K562 (cell line): Measurements from ENCODE around the gene HOXB1. TPM values are rescaled to one million over a fixed set of nuclear protein-coding genes. Genes with fewer than 3 reads are reported as not detected.
A peak's percentile ranks its signal among the peaks of the same experiment; 100 is the strongest.

ENCODE experiments used
- ATAC-seq: fragments of 200-7000 bp; cut with Tn5 transposase; 3 replicates; pipeline ENCODE4 v1.9.1; 2020; ENCODE audit warnings: moderate library complexity
- BruUV-seq: library from RNA; stranded (reverse); fragments of 400-500 nt; replicated peaks from 2 replicates; lab custom pipeline; 2021; lab: Mats Ljungman, UMichigan
- CTCF ChIA-PET: fragments of 300-600 bp; formaldehyde crosslinking; extraction: SDS; loops from one replicate; lab custom pipeline; 2021; ENCODE audit warnings: low intra/inter-chr PET ratio; lab: Yijun Ruan, JAX
- POLR2A ChIA-PET: fragments of 300-600, 350-650 bp; sonication (Branson Sonifier 250); formaldehyde crosslinking; extraction: SDS; loops from one replicate; lab custom pipeline; 2021; ENCODE audit warnings: antibody characterized with exemption, inconsistent platforms; lab: Yijun Ruan, JAX
- DNase-seq, 4 experiments: peaks; one replicate each; pipeline versions ENCODE4 v3.0.0 to v3.0.0-alpha.2; 2011 to 2018; ENCODE audit warnings: low spot score in 3 of 4, mixed read lengths in 3 of 4; ENCODE audit errors: extremely low read depth in 1 of 4
- FAIRE-seq: peaks from 2 replicates; lab custom pipeline; 2011; peaks lifted over from hg19 to GRCh38; lab: Jason Lieb, UNC
- H2AFZ ChIP-seq: 2 replicates; pipeline ENCODE4 v1.6.0; 2011; ENCODE audit warnings: low read depth, low read length, control low read depth, inconsistent platforms
- H3K27ac ChIP-seq: fragments of 200-600 bp; 3 replicates; pipeline ENCODE4 v1.8.0; 2011; ENCODE audit warnings: low read depth, mild to moderate bottlenecking, control low read depth, inconsistent platforms, low read length, moderate library complexity, mixed read lengths; ENCODE audit errors: extremely low read depth
- H3K27me3 ChIP-seq, 2 experiments: fragments of 300-600 bp in 1 of 2; 2 replicates in 1 of 2; 3 replicates in 1 of 2; pipeline versions ENCODE4 v1.6.0 to v1.8.0; 2011; ENCODE audit warnings: inconsistent platforms in 2 of 2, low read length in 2 of 2, mild to moderate bottlenecking in 1 of 2, mixed read lengths in 1 of 2, moderate library complexity in 1 of 2; ENCODE audit not compliant: control insufficient read depth in 2 of 2, insufficient read depth in 2 of 2
- H3K36me3 ChIP-seq: fragments of 300-600 bp; 3 replicates; pipeline ENCODE4 v1.8.0; 2011; ENCODE audit warnings: mild to moderate bottlenecking, low read length, inconsistent platforms; ENCODE audit not compliant: control insufficient read depth, insufficient read depth
- H3K4me1 ChIP-seq, 2 experiments: fragments of 200-600 bp in 1 of 2; replicated peaks in 1 of 2; 2 replicates in 1 of 2; 3 replicates in 1 of 2; pipeline versions ENCODE4 v1.5.1 to v1.8.0; 2011; ENCODE audit warnings: inconsistent platforms in 2 of 2, low read length in 2 of 2, mild to moderate bottlenecking in 1 of 2, mixed read lengths in 1 of 2, moderate library complexity in 1 of 2; ENCODE audit not compliant: control insufficient read depth in 2 of 2, insufficient read depth in 2 of 2
- H3K4me2 ChIP-seq: 2 replicates; pipeline ENCODE4 v1.6.1; 2011; ENCODE audit warnings: low read length, control low read depth, inconsistent platforms, mixed read lengths; ENCODE audit not compliant: insufficient read depth
- H3K4me3 ChIP-seq: fragments of 200-600 bp; sonication (generic), shearing (Covaris generic); 2 replicates; pipeline ENCODE4 v1.5.1; 2016; ENCODE audit warnings: control low read depth, inconsistent platforms
- H3K79me2 ChIP-seq: fragments of 200-600 bp; 3 replicates; pipeline ENCODE4 v1.8.0; 2011; ENCODE audit warnings: low read length, inconsistent platforms; ENCODE audit not compliant: control insufficient read depth, insufficient read depth
- H3K9ac ChIP-seq, 2 experiments: 2 replicates each; pipeline versions ENCODE4 v1.6.0 to v1.6.1; 2011; ENCODE audit warnings: low read depth in 2 of 2, low read length in 2 of 2, control low read depth in 1 of 2, inconsistent platforms in 1 of 2, mild to moderate bottlenecking in 1 of 2, mixed read lengths in 1 of 2; ENCODE audit not compliant: insufficient read depth in 1 of 2
- H3K9me1 ChIP-seq: one replicate; pipeline ENCODE4 v1.6.0; 2011; ENCODE audit warnings: inconsistent platforms, mild to moderate bottlenecking, low read length, moderate library complexity; ENCODE audit not compliant: control insufficient read depth, insufficient read depth
- H3K9me3 ChIP-seq: replicated peaks from 2 replicates; pipeline ENCODE4 v1.5.1; 2011; ENCODE audit warnings: low read depth, low read length, inconsistent platforms; ENCODE audit not compliant: control insufficient read depth, insufficient read depth
- H4K20me1 ChIP-seq: replicated peaks from 2 replicates; pipeline ENCODE4 v1.6.1; 2011; ENCODE audit warnings: low read length, inconsistent platforms, mixed read lengths; ENCODE audit not compliant: control insufficient read depth, insufficient read depth
- MYNN ChIP-seq, 2 experiments: sonication (generic); formaldehyde crosslinking in 1 of 2; IDR thresholded peaks; 2 replicates each; pipeline versions ENCODE4 v1.5.0 to v1.6.1; 2016 to 2020; ENCODE audit warnings: antibody characterized with exemption in 1 of 2, missing genetic modification reagents in 1 of 2
- RBFOX2 ChIP-seq: fragments of 200-400 bp; formaldehyde crosslinking; IDR thresholded peaks from 2 replicates; pipeline ENCODE4 v1.6.1; 2017; ENCODE audit warnings: low read depth, mild to moderate bottlenecking, low read length, moderate library complexity
- RNF219 ChIP-seq: fragments of 250-450 bp; sonication (Bioruptor Pico); IDR thresholded peaks from 2 replicates; pipeline ENCODE4 v1.5.0; 2022; ENCODE audit warnings: mild to moderate bottlenecking
- VEZF1 ChIP-seq: fragments of 200-800 bp; sonication (Bioruptor generic); IDR thresholded peaks from 2 replicates; pipeline ENCODE4 v1.6.1; 2017; ENCODE audit warnings: missing genetic modification characterization, missing compliant biosample characterization
- WGBS: fragments of 100-300 bp; shearing (Covaris generic); methylation state at CpG from one replicate; pipeline ENCODE4 v1.1.6; 2016; ENCODE audit warnings: low coverage, mixed read lengths; ENCODE audit not compliant: insufficient coverage; ENCODE audit errors: missing lambda C conversion rate; 5-methylcytosine and 5-hydroxymethylcytosine counted together
- in situ Hi-C: fragments of 300-500 bp; cut with MboI; formaldehyde crosslinking; loops from 4 replicates; pipeline ENCODE4 v1.15.0; 2018; ENCODE audit warnings: inconsistent platforms, mixed read lengths
- intact Hi-C: fragments of 100-400 bp; cut with micrococcal nuclease; formaldehyde crosslinking; loops from 2 replicates; pipeline ENCODE4 v1.14.2; 2022
- polyA plus RNA-seq, 8 experiments: library from polyadenylated mRNA; depleted of rRNA in 4 of 8; stranded (reverse) in 5 of 8; unstranded in 3 of 8; fragments of >200 nt; fragmentation: Nextera tagmentation in 2 of 8; fragmentation: Illumina TruSeq in 1 of 8; extraction: Ambion mirVana in 2 of 8; extraction: Trizol in 1 of 8; gene quantifications; 2 replicates each; pipeline versions ENCODE4 v1.2.1 to v1.2.3, GENCODE V29; 2011 to 2014; ENCODE audit warnings: inconsistent platforms in 1 of 8, missing spikeins in 1 of 8
- total RNA-seq, 7 experiments: library from RNA; depleted of rRNA in 6 of 7; stranded (reverse); fragments of >200 nt in 6 of 7; fragmentation: Illumina TruSeq in 2 of 7; extraction: Trizol in 2 of 7; gene quantifications; 2 replicates each; pipeline versions ENCODE4 v1.2.1 to v1.2.3, GENCODE V29; 2011 to 2021; ENCODE audit warnings: low replicate concordance in 1 of 7

The HOXB1 gene
- total and polyA plus RNA-seq, 9 of the 15 experiments (the other 6 are each of a cell fraction or from before 2014, with no cell fraction given): 0.04 TPM; not detected in 8

GRCh38 chr17:48552466-48553189 is 21.8 kb upstream of the HOXB1 start:
- Histone ChIP-seq H3K4me1 (peaks cover 51 to 58% of the 10 kb centered on the region in 2 experiments), H3K36me3 (peaks cover 65% of the 10 kb centered on the region; the same call in 2 of the 3 replicates), H3K27me3 (no peaks in the 10 kb centered on the region)
- intact Hi-C loops: no loop called here
- FAIRE-seq: no peak
- TF ChIP-seq MYNN (IDR thresholded peaks at IDR 0.05) (peak; percentile 67), MYNN (CRISPR knock-in tag; IDR thresholded peaks at IDR 0.05) (no peak), RBFOX2 (0 out of 2 replicates have a peak, but pooled peaks have one; percentile 9), RNF219 (CRISPR knock-in tag) (no peak), VEZF1 (CRISPR knock-in tag) (0 out of 2 replicates have a peak, but pooled peaks have one; percentile 3)
- TF ChIP-seq, all 486 proteins: peak for 3
- in situ Hi-C loops: no loop called here
- H3K4me2 ChIP-seq: peak overlapping the region; percentile 18; the same call in 1 of the 2 replicates
- H3K9me3 ChIP-seq: no peaks in the 10 kb centered on the region
- H3K27ac ChIP-seq: peak overlapping the region; percentile 1; the same call in 1 of the 3 replicates
- 54% methylated on average over 2 of the region's 11 CpGs for WGBS
- no TSS peak for BruUV-seq
- H3K9me1 ChIP-seq: no peaks in the 10 kb centered on the region
- no peak overlapping the region for H3K4me3 ChIP-seq
- H2AFZ ChIP-seq: no peak overlapping the region
- ChIA-PET POLR2A (interaction anchor here (0.5 to 0.9 kb wide), 2 partner anchors 18 to 35 kb away, joined by 3 read pairs; no protein-coding TSS in a partner anchor), CTCF (no interaction called here)
- no peaks in the 10 kb centered on the region for H4K20me1 ChIP-seq
- ATAC-seq (no peak), DNase-seq (no peak)
- peak overlapping the region in 1 of 2 experiments; percentile 5; a peak in 1 of 4 replicates for H3K9ac ChIP-seq
- H3K79me2 ChIP-seq: peaks cover 68% of the 10 kb centered on the region
